HS-27A (cell line): ENCODE data around the gene ARL5C.
"Not testable (repeated sequence)": the region's sequence is repeated elsewhere in the genome, so short reads cannot be mapped to it uniquely, and the experiment has no call there.

Experiments used
- DNase-seq: peaks from one replicate; pipeline ENCODE4 v3.0.0-alpha.2; 2012; ENCODE audit warnings: low read depth, missing footprints

The ARL5C gene

GRCh38 chr17:39194089-39194984, 28.4 kb upstream of the ARL5C start:
- no peak for DNase-seq

GRCh38 chr17:39193346-39193745, 27.4 kb upstream of the ARL5C start:
- no peak for DNase-seq

- DNase-seq: no peak
These were observed 26.9 kb upstream of the ARL5C start for GRCh38 chr17:39192901-39193300.

GRCh38 chr17:39191750-39192510, 26.0 kb upstream of the ARL5C start:
- DNase-seq: no peak

- no peak for DNase-seq
These were observed 21.3 kb upstream of the ARL5C start for GRCh38 chr17:39187152-39187830.

- no peak for DNase-seq
These were observed 20.6 kb upstream of the ARL5C start for GRCh38 chr17:39186481-39187002.

GRCh38 chr17:39183720-39184119, 17.8 kb upstream of the ARL5C start:
- DNase-seq: no peak

- DNase-seq: no peak
These were observed 17.1 kb upstream of the ARL5C start for GRCh38 chr17:39183045-39183444.

GRCh38 chr17:39181303-39181702, 15.3 kb upstream of the ARL5C start:
- no peak for DNase-seq

GRCh38 chr17:39178536-39178935, 12.6 kb upstream of the ARL5C start:
- no peak for DNase-seq

GRCh38 chr17:39177256-39177655, 11.3 kb upstream of the ARL5C start:
- no peak for DNase-seq

- no peak for DNase-seq
These were observed 9.7 kb upstream of the ARL5C start for GRCh38 chr17:39175695-39176093.

- DNase-seq: no peak
These were observed 9.1 kb upstream of the ARL5C start for GRCh38 chr17:39174920-39175694.

GRCh38 chr17:39173526-39174274, 7.7 kb upstream of the ARL5C start:
- DNase-seq: no peak

- no peak for DNase-seq
These were observed 7.1 kb upstream of the ARL5C start for GRCh38 chr17:39173080-39173479.

GRCh38 chr17:39171933-39172332, 6.0 kb upstream of the ARL5C start:
- no peak for DNase-seq

GRCh38 chr17:39170558-39170957, 4.6 kb upstream of the ARL5C start:
- DNase-seq: no peak

GRCh38 chr17:39170109-39170508, 4.1 kb upstream of the ARL5C start:
- DNase-seq: no peak

- no peak for DNase-seq
These were observed 3.6 kb upstream of the ARL5C start for GRCh38 chr17:39169518-39169917.

GRCh38 chr17:39169101-39169500, 3.1 kb upstream of the ARL5C start:
- no peak for DNase-seq

GRCh38 chr17:39168503-39168902, 2.5 kb upstream of the ARL5C start:
- not testable (repeated sequence) for DNase-seq
